Endothelial cell of umbilical vein (primary cell): ENCODE measurements around the gene GATA3. TPM values are rescaled to one million over a fixed set of nuclear protein-coding genes. Genes with fewer than 3 reads are reported as not detected.

ENCODE experiments used
- BruUV-seq: library from RNA; stranded (reverse); fragments of 400-500 nt; replicated peaks from 2 replicates; lab custom pipeline; 2021; lab: Mats Ljungman, UMichigan
- CTCF ChIA-PET: fragments of 300-600, 350-600 bp; sonication (Branson Sonifier 250); formaldehyde crosslinking; loops from one replicate; lab custom pipeline; 2021; ENCODE audit warnings: antibody characterized with exemption, inconsistent platforms; lab: Charles Lee
- POLR2A ChIA-PET: fragments of 300-600, 350-600 bp; sonication (Branson Sonifier 250); formaldehyde crosslinking; loops from one replicate; lab custom pipeline; 2021; ENCODE audit warnings: antibody characterized with exemption, inconsistent platforms; lab: Charles Lee
- DNase-seq: peaks from one replicate; pipeline ENCODE4 v3.0.0-alpha.2; 2011; ENCODE audit warnings: low read depth, low spot score
- FAIRE-seq: peaks from 2 replicates; lab custom pipeline; 2011; peaks lifted over from hg19 to GRCh38; lab: Jason Lieb, UNC
- H2AFZ ChIP-seq: 2 replicates; pipeline ENCODE4 v1.6.0; 2012; ENCODE audit warnings: low read depth, low read length, control low read depth, inconsistent platforms
- H3K27ac ChIP-seq: 2 replicates; pipeline ENCODE4 v1.5.1; 2011; ENCODE audit warnings: low read depth, mild to moderate bottlenecking, control low read depth, low read length, moderate library complexity; ENCODE audit not compliant: insufficient read depth
- H3K27me3 ChIP-seq, 2 experiments: 2 replicates each; pipeline versions ENCODE4 v1.6.0 to v1.6.1; 2011; ENCODE audit warnings: low read length in 2 of 2, mixed read lengths in 1 of 2; ENCODE audit not compliant: control insufficient read depth in 2 of 2, insufficient read depth in 2 of 2
- H3K36me3 ChIP-seq, 2 experiments: 2 replicates in 1 of 2; 3 replicates in 1 of 2; pipeline ENCODE4 v1.5.1; 2011; ENCODE audit warnings: low read length in 2 of 2, mild to moderate bottlenecking in 1 of 2, moderate library complexity in 1 of 2; ENCODE audit not compliant: control insufficient read depth in 2 of 2, insufficient read depth in 2 of 2; ENCODE audit errors: extremely low read depth in 1 of 2
- H3K4me1 ChIP-seq: 3 replicates; pipeline ENCODE4 v1.5.1; 2011; ENCODE audit warnings: mild to moderate bottlenecking, low read length; ENCODE audit not compliant: control insufficient read depth, insufficient read depth; ENCODE audit errors: extremely low read depth
- H3K4me2 ChIP-seq: 2 replicates; pipeline ENCODE4 v1.6.1; 2011; ENCODE audit warnings: low read length, control low read depth, mixed read lengths; ENCODE audit not compliant: insufficient read depth
- H3K4me3 ChIP-seq, 3 experiments: fragments of 200-600 bp in 1 of 3; sonication (generic), shearing (Covaris generic) in 1 of 3; replicated peaks in 1 of 3; 2 replicates each; pipeline ENCODE4 v1.5.1; 2011 to 2016; ENCODE audit warnings: control low read depth in 3 of 3, low read length in 3 of 3, mild to moderate bottlenecking in 2 of 3, inconsistent platforms in 1 of 3, low read depth in 1 of 3, moderate library complexity in 1 of 3; ENCODE audit not compliant: insufficient read depth in 1 of 3
- H3K79me2 ChIP-seq: 2 replicates; pipeline ENCODE4 v1.6.0; 2012; ENCODE audit warnings: low read length, inconsistent platforms; ENCODE audit not compliant: control insufficient read depth, insufficient read depth
- H3K9ac ChIP-seq: replicated peaks from 2 replicates; pipeline ENCODE3; 2011; ENCODE audit warnings: low read length, control low read depth; ENCODE audit not compliant: insufficient read depth; ENCODE audit errors: extremely low read depth
- H3K9me1 ChIP-seq: replicated peaks from 3 replicates; pipeline ENCODE4 v1.6.0; 2011; ENCODE audit warnings: mild to moderate bottlenecking, low read length; ENCODE audit not compliant: control insufficient read depth, insufficient read depth; ENCODE audit errors: extremely low read depth
- H3K9me3 ChIP-seq: replicated peaks from 2 replicates; pipeline ENCODE4 v1.5.1; 2012; ENCODE audit warnings: low read length, inconsistent platforms; ENCODE audit not compliant: control insufficient read depth, insufficient read depth
- H4K20me1 ChIP-seq: replicated peaks from 2 replicates; pipeline ENCODE3; 2011; ENCODE audit warnings: mild to moderate bottlenecking, low read length; ENCODE audit not compliant: control insufficient read depth, insufficient read depth; ENCODE audit errors: extremely low read depth
- CTCF ChIP-seq, 2 donors: IDR thresholded peaks; 1 replicate in 1 of 2; 2 replicates in 1 of 2; pipeline ENCODE4 v1.5.1; 2011; ENCODE audit warnings: low read length in 2 of 2, mild to moderate bottlenecking in 2 of 2, moderate library complexity in 2 of 2, control low read depth in 1 of 2, inconsistent platforms in 1 of 2, low read depth in 1 of 2; ENCODE audit not compliant: insufficient read depth in 1 of 2; ENCODE audit errors: extremely low read depth in 1 of 2
- EZH2 ChIP-seq: IDR thresholded peaks from 2 replicates; pipeline ENCODE4 v1.6.1; 2012; ENCODE audit warnings: borderline replicate concordance, low read depth, mild to moderate bottlenecking, moderate library complexity, low read length, inconsistent platforms; ENCODE audit not compliant: severe bottlenecking
- FOS ChIP-seq: IDR thresholded peaks from 2 replicates; pipeline ENCODE4 v1.6.1; 2011; ENCODE audit warnings: mild to moderate bottlenecking, low read length, moderate library complexity, borderline replicate concordance; ENCODE audit not compliant: insufficient read depth
- GATA2 ChIP-seq: IDR thresholded peaks from 2 replicates; pipeline ENCODE4 v1.7.0; 2011; ENCODE audit warnings: low read depth, mild to moderate bottlenecking, moderate library complexity, mixed read lengths, low read length; ENCODE audit not compliant: insufficient read length, insufficient read depth
- MAX ChIP-seq: IDR thresholded peaks from 2 replicates; pipeline ENCODE4 v1.6.1; 2011; ENCODE audit not compliant: insufficient read depth, insufficient read length
- MYC ChIP-seq: IDR thresholded peaks from one replicate; pipeline ENCODE4 v1.6.1; 2011; ENCODE audit warnings: mild to moderate bottlenecking, low read depth, low read length
- POLR2A ChIP-seq: IDR thresholded peaks from 2 replicates; pipeline ENCODE4 v1.6.1; 2012; ENCODE audit warnings: low read depth, mild to moderate bottlenecking, control low read depth, low read length
- POLR2AphosphoS5 ChIP-seq: IDR thresholded peaks from 2 replicates; pipeline ENCODE4 v1.6.1; 2012; ENCODE audit warnings: low read depth, mild to moderate bottlenecking, control low read depth, low read length, moderate library complexity; ENCODE audit not compliant: insufficient read depth
- dilution Hi-C: fragments of 300-500 bp; cut with MboI; formaldehyde crosslinking; loops from one replicate; pipeline ENCODE4 v1.15.0; 2019; ENCODE audit warnings: low sequenced_read_pairs; ENCODE audit not compliant: extremely low pct_ligation_motif_present
- intact Hi-C: fragments of 100-400 bp; cut with micrococcal nuclease; formaldehyde crosslinking; loops from one replicate; pipeline ENCODE4 v1.10.0; 2022
- polyA plus RNA-seq, 4 experiments: library from polyadenylated mRNA; depleted of rRNA in 3 of 4; stranded (reverse) in 3 of 4; unstranded in 1 of 4; fragments of >200 nt; gene quantifications; 2 replicates each; pipeline versions ENCODE4 v1.2.1 to v1.2.3, GENCODE V29; 2011 to 2012; ENCODE audit warnings: missing spikeins in 1 of 4
- total RNA-seq: library from RNA; stranded (reverse); gene quantifications from 2 replicates; pipeline ENCODE4 v1.2.3, GENCODE V29; 2021

The GATA3 gene
- total and polyA plus RNA-seq, 2 donors (not counting 3 experiments of a cell fraction or from before 2014, with no cell fraction given) = 9.3 to 33.0 TPM

- POLR2A ChIA-PET = no interaction called here
- intact Hi-C loops = no loop called here
- H3K9me1 ChIP-seq = no peaks in the 10 kb centered on the region
- FAIRE-seq = no peak
- no peak overlapping the region for H3K4me2 ChIP-seq
- no peak for DNase-seq
- TF ChIP-seq POLR2AphosphoS5 (no peak), MAX (no peak), POLR2A (no peak), EZH2 (no peak), GATA2 (no peak), CTCF (IDR thresholded peaks at IDR 0.05; ENCODE audit: extremely low read depth in 1 of 2, insufficient read depth in 1 of 2, low read depth in 1 of 2, low read length in 2 of 2) (no peak), FOS (no peak), MYC (no peak)
- no peaks in the 10 kb centered on the region for H3K36me3 ChIP-seq
- H3K27ac ChIP-seq = no peak overlapping the region
- no peak overlapping the region for H3K4me3 ChIP-seq
- CTCF ChIA-PET = no interaction called here
- H4K20me1 ChIP-seq = no peaks in the 10 kb centered on the region
- H3K9me3 ChIP-seq = no peaks in the 10 kb centered on the region
- no TSS peak for BruUV-seq
- H2AFZ ChIP-seq = no peak overlapping the region
- no peaks in the 10 kb centered on the region for H3K4me1 ChIP-seq
- peaks cover 0 to 2% of the 10 kb centered on the region in 2 experiments for H3K27me3 ChIP-seq
- dilution Hi-C loops = no loop called here
- H3K79me2 ChIP-seq = no peaks in the 10 kb centered on the region
- H3K9ac ChIP-seq = no peak overlapping the region
These were observed 41.5 kb downstream of the GATA3 start for GRCh38 chr10:8095959-8096358.
